NCI-H2227 (cell line): ENCODE data around the gene DUSP23.

Source experiments
- DNase-seq: peaks from one replicate; lab custom pipeline; 2025; ENCODE audit not compliant: unreplicated experiment; lab: John Stamatoyannopoulos, UW

The DUSP23 gene

GRCh38 chr1:159827549-159827948, 46.8 kb downstream of the DUSP23 start:
- DNase-seq: no peak

GRCh38 chr1:159828176-159828575, 47.4 kb downstream of the DUSP23 start:
- no peak for DNase-seq

GRCh38 chr1:159828581-159829272, 48.0 kb downstream of the DUSP23 start:
- no peak for DNase-seq

GRCh38 chr1:159829273-159829634, 48.5 kb downstream of the DUSP23 start:
- DNase-seq: no peak

- no peak for DNase-seq
Measured at GRCh38 chr1:159829822-159830465, 49.2 kb downstream of the DUSP23 start.

- no peak for DNase-seq
Measured at GRCh38 chr1:159830722-159831121, 50.0 kb downstream of the DUSP23 start.

- DNase-seq: peak; percentile 66
Measured at GRCh38 chr1:159831412-159832141, 50.8 kb downstream of the DUSP23 start.
